HG03045 (cell line): ENCODE results near the gene SCFD2.

Experiments
- ATAC-seq: cut with Tn5 transposase; IDR thresholded peaks from one replicate; pipeline ENCODE4 v1.9.1; 2021; ENCODE audit warnings: mild to moderate bottlenecking, moderate library complexity; ENCODE audit not compliant: unreplicated experiment

SCFD2 gene

DNA sequence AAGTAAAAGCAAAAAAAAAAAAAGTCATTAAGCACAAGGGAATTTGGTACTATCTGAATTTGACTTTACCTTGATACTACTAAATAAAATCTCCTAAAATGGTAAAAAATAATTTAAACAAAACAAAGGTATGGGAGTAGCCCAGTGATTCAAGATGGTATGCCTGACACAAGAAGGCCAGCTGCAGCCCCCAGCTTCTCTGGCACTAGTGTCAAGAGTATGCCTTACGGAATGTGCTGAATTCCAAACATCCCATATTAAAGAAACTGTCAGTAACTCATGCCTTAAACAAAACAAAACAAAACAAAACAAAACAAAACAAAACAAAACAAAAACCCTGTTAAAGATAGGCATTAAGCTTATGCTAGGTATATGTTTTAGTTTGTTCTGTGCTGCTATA, 422.9 kb downstream of the SCFD2 start:
- ATAC-seq: no peak

DNA sequence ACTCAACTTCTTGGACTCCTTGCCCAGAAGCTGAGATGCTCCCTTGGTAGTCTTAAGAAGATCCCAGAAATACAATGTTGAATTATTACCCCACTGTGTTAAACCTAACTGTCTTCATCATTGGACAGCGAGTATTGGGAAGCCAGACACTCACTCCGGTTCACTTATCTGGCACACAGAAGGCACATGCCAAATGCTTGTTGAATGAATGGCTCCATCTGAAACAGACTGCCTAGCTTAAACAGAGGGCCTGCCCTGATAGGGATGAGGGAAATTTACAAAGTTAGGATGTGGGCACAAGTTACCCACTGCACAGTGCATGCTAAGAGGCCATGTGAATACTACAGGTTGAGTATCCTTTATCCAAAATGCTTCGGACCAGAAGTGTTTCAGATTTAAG, 424.4 kb downstream of the SCFD2 start:
- no peak for ATAC-seq

DNA sequence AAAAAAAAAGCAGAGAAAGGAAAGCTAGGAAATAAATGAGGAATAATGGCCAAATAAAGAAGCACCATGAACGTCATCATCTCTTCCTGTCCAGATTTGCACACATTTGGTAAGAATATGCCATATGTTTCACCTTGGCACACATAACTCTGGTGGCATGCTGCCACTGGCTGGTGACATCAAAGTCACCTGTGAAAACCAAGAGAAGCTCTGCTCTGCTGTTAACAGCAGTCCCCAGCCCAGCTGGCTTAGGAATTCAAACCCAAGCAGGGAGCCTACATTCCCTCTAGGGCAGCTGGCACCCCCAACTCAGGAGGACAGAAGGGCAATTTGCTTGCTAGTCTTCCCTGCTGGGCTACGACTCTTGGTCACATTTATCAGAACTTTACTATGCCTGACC, 426.1 kb downstream of the SCFD2 start:
- ATAC-seq: no peak

DNA sequence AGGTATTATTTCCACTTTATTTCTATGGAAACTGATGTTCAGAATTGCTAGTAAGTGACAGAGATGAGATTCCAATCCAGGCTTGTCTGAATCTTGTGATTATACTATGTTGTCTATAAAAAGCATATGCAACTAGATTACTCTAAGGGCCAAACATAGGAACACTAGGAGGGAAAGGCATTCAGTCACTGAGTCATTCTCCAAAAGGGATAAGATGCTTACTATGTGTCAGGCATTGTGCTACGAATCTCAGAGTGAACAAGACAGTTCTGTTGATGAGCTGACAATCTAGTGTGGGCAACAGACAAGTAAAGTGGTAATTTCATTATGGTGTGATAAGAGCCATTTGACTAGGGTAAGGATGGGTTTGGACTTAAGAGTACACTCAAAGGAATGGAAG, 426.5 kb downstream of the SCFD2 start:
- ATAC-seq: no peak

DNA sequence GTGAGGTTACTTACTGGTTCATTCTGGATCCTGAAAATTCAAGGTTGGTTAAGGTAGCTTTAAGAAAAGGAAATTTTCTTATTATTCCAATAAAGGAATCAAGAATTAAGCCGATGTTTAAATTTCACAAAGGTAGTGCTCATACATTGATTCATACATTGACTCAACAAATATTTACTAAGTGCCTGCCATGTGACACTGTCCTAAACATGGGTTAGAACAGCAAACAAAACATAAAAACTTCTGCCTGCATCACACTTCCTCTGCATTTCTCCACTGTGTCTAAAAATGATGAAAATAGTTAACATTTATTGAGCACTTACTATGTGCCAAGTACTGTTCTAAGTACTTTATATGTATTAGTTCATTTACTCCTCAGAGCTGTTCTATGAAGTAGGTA, 428.0 kb downstream of the SCFD2 start:
- ATAC-seq: no peak

DNA sequence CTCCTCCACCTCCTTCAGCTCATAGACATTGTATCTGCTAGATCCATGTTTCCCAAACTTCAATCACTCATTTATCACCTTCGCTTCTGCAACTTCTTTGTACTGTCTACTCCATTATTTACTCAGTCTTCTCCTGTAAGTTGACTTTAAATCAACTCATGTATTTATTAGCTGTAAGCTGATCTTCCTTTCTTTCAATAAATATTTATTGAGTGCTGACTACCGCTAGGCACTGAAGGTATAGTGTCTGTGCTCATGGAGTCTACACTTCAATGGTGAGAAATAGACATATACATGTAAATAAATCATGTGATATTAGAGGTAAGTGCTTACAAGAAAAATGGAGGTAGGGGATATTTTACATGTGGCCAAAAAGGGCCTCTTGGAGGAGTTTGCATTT, 429.1 kb downstream of the SCFD2 start:
- ATAC-seq: no peak

DNA sequence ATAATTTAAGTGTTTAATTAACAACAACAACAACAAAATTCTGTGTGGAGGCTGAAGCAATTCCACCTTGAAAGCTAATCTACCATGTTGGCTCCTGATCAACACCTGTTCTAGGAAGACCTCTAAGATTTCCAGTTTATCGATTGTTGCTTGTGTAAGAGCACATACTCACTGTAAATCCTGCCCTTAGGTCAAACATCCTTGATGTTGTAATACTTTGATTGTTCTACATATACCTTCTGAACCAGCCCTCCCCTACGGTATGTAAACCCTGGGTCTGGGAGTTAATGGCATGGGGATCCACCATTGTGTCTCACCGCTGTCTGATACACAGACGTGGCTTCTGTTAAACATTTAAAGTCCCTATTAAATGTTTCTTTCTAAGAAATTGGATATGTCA, 430.5 kb downstream of the SCFD2 start:
- ATAC-seq: no peak

DNA sequence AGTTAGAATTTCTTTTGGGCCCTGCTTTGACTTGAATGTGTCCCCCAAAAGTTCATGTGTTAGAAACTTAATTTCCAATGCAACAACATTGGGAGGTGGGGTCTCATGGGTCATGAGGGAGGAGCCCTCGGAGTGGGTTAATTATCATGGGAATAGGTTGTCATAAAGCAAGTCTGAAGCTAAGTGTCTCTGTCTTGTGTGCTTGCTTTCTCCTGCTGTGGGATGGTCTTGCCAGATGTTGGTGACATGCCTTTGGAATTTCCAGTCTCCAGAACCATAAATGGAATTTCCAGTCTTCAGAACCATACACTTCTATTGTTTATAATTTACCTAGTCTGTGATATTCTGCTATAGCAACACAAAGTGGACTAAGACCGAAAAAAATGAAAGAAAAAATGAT, 432.1 kb downstream of the SCFD2 start:
- no peak for ATAC-seq

DNA sequence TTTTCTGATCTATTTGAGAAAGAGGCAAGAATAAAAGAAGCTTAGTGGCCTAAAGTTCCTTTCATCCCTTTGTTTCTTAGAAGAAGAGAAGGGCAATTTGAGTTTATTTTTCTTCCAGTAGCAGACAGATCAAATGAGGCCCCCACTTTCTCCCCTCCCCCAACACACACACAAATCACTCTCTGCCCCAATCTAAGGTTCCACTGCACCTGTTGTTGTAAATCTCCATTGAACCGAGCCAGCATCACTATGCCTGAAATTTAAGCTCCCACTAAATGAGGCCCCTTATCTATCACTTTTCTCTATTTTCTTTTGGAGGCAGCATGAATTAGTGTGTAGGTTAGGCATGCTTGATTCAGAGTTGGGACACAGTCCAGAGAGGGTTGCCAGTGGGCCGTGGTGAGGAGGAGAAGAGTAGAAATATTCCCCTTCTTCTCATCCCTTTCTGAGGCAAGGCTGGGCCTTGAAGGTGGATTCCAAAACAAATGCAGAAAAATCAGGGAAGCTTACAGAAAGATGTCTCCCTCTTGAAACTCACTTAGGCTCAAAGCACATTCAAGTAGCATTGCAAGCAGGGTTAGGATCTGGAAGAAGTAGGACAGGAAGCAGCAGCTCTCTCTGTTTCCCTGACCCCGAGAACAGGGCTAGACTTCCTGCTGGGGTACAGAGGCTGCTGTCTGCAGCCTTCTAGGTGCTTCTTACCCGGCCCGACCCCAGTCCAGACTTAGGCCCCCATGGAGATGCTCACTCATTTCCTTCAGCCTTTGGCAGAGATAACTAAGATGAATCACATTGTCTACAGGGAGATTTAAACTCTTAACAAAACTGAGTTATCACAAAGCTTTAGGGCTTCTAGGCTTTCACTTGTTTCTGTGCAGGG, 433.0 kb downstream of the SCFD2 start:
- ATAC-seq: no peak

DNA sequence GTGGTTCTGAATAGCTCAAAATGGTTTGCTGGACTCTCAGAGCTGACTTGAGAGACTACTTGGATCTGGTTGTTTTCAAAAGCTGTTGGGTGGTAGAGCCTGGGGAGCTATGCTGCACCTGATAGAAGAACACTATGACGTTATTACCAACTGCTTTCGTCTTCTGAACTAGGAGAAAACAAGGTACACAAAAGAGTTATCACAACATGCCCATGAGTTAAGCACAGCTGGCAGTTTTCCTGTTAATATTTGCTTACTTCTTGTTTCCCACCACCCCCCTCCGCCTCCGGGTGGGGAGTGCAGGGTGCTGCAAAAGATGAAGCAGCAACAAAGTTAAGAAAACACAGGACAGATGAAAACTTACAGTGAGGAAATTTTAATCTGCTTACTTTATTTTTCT, 434.6 kb downstream of the SCFD2 start:
- no peak for ATAC-seq

DNA sequence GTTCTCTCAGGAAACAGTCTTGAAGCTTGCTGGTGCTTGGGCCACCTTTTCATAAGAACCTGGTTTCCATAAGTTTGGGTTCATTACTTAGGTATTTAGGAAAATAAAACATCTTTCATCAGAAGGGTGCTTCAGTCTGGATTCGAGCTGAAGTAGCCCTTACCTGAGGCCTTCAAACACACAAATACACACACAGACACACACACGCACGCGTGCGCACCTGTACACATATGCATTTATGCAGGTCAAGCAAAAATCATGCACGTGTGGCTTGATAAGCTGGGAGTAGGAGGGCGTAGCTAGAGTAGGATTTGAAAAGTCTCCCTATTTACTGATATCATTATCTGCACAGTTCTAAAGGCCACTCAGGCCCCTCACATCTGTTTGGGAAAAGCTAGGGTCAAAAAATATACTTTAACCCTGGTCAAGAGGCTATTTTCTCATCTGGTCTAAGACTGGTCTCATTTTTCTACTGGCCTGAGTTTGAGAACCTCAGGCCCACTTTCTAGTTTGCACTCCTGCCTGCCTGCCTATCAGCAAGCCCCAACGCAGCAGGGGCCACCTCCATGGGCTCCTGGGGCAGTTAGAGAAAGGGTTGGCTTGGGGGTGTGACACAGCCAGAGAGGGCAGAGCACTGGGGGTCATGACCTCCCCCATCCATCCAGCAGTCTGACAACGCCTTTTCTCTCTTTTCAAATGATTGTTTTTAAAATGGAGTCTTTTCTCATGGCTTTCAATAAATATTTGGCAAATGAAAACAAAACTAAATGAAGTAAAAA, 439.5 kb downstream of the SCFD2 start:
- ATAC-seq: no peak

DNA sequence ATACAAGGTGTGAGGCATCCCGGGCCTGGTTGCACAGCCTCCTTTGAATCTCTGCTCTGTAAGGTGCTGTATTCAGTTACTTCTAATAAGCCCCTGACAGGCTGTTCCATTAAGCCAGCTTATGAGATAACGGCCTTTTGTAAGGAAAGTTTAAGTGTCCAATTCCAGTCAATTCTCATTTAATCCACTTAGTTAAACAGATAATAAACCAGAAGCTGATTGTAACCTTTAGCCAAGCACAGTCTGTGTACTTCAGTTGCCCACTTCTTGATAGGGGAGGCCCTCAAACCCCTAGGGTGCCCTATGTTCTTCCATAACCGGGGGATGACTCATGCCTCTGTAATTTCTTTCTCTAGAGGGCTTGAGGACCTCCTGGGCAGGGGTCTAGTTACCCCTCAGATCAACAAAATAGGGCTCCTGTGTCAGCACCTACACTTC, 440.3 kb downstream of the SCFD2 start:
- no peak for ATAC-seq

DNA sequence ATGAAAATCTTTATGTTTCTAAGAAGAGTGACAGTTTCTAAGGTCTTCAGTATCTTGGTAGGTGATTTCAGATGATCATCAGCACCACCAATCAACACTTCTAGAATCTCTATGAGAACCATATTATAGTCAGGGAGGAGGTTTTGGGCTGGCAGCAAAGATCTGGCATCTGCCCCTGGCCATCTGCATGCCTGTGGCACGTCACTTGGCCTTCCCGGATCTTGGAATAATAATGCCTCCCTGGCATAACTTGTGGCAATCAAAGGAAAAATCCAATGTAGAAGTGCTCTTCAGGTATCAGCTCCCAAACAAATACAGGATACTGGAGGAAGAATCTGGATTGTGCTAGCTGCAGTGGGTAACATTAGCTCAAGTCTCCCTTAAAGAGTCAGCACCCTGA, 446.4 kb downstream of the SCFD2 start:
- no peak for ATAC-seq

DNA sequence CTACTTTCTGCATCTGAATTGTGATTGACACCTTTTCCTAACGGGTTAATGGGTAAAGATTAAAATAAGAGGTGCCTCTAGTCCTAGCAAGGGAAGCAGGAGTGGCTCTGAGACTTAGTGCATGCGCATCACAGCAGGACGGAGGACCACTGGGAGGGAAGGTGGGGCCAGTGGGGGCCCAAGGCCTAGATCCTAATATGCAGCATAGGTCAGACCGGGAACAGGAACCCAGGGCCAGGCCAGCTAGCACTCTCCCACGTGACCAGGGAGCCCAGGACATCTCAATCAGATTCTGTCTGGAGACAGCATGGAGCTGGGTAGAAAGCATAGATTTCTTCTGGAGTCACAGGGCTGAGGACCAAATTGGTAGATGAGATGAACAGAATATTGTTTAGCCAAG, 448.0 kb downstream of the SCFD2 start:
- no peak for ATAC-seq

DNA sequence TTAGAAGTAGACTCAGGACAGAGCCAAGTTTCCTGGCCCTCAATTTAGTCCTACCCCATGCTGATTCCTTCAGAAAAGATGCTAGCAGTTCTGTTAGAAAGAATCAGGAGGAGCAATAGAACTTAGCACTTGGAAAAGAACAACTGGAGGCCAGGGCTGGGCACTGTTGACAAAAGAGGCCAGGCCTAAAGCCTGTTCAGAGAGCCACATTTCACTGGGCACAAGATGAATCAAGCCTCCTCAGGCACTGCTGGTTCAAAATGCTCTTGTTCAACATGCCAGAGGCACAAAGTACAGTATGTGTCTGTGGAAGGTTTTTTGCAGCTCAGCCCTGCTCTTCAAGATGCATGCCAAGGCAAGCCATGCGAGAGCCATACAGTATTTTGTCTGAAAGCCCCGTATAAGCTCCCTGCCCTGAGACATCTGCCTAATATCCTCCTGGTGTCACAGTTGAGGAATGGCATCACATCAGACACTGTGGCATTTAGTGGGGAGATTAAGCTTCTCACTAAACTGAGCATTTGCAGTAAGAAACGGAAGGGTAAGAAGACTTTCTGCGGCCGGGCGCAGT, 450.0 kb downstream of the SCFD2 start:
- no peak for ATAC-seq

DNA sequence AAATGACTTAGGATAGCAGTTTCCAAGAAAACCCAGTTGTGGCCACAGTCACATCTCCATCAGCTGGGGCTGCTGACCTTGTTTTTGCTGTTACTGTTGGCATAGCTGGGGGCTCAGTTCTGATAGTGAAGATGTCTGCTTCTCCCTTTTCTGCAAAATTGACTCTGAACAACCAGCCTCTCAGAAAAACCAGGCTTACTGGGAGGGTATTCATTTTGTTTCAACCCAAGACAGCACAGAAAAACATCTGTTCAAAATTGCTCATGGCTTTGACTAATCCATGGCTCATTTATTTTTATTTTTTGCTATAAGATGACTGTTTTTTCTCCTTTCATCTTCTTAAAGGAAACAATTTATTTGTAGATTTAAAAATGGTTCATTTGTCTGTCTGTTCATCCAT, 450.7 kb downstream of the SCFD2 start:
- no peak for ATAC-seq

DNA sequence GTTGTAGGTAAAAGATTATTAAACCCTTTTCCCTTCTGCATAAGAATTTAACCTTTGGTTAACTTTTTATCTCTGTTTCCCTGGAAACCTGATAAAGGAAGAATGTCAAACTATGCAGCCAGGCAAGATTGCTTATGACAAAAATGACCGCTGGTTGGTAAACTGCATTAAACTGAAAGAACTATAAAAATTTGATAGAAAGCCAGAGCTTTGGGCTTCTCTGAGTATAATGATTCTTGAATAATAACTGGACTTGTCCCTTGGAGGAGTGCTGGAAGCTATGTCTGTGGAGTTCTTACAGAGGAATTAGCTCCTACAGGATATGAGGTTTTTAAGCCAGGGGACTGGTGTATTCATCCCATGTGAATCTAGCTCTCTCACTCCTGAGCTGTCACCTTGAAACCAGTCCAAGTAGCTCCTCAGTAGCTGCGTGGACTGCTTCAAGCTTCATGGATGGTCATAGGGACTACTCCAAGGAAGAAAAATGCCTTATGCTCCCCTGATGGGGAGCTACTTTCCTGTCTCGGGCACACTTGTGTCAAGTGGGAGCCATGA, 451.7 kb downstream of the SCFD2 start:
- ATAC-seq: no peak

DNA sequence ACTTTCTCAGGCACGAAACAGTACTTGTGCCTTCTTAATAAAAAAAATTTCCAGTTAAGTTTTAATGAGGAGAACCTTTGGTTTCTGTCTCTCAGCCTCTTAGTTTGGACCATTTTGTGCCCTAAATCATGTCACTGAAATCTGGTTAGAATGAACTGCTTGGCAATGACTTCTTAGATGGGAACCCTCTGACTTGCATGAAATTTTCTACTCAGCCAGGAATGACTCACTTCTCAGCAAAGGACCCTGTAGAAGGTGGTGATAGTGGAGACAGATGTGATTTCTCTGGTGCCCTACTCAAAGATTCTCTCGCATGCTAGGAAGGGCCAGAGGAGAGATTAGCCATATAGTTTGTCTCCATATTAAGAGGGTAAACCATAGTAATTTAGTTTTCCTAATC, 453.3 kb downstream of the SCFD2 start:
- ATAC-seq: no peak

DNA sequence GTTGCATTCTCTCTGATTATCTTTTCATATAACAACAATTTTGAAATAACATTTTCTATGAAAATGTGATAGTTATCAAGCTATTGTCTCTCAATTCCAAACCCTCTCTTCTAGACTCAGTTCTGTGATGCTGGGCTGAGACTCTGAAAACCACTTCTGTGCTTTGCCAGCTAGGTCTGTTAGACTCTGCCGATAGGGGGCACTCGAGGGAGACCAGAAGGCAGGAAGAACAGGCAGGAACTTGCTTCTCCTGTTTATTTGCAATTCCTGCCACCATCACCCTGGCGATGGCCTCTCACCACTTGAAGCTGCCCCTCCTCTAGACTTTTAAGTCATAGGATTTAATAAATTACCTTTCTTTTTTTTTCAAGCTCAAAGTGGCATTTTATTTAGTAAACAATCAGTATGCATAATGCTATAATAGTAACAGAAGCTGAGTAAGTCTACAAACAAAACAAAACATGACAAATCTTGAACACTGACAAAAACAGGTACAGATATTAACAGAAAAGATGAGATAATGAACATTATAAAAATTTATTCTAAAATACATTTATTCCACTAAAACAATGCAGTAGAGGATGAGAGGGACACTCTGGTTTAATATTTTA, 454.1 kb downstream of the SCFD2 start:
- no peak for ATAC-seq

DNA sequence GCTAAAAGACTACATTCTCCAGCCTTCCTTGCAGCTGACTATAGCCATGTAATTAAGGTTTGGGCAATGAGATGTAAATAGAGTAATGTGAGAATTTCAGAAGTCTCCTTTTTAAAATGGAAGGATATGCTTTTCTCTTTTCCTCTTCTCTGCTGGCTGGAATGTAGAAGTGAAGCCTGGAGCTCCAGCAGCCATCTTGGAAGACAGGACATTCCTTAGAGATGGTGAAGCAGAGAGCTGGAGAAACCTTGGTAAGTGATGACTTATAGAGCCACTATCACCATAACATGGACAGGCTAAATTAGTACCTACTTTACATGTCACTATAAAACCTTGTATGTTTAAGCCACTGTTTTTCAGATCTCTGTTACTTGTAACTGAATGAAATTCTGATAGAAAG, 455.7 kb downstream of the SCFD2 start:
- ATAC-seq: no peak

DNA sequence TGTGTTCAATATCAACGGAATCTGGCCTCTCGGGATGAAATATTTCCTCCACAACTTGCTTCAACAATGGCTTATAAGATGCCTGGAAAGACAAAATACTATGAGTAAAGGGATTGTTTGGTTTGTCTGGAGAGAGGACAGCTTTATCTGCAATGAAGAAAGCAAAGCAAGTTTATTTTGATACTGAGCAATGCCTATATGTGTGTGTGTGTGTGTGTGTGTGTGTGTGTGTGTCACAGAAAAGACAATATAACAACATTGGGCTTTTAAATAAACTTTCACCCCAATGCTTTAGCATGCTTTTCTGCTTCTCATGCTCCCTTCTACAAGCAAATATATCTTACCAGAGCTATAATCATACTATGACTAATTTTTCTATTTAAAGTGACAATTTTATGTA, 458.4 kb downstream of the SCFD2 start:
- no peak for ATAC-seq
